Stimulated activated CD8-positive, alpha-beta memory T cell treated with anti-CD3 and anti-CD28 coated beads, Interleukin-15, amount 100 ng/mL, for 24 hours (primary cell): ENCODE results near the gene PSG1.
"Not testable (repeated sequence)": the region's sequence is repeated elsewhere in the genome, so short reads cannot be mapped to it uniquely, and the experiment has no call there.

ENCODE experiments used
- DNase-seq: peaks from one replicate; pipeline ENCODE4 v3.0.0-alpha.2; 2020; ENCODE audit warnings: low read depth

Gene PSG1

GRCh38 chr19:42881279-42881678, 1.8 kb upstream of the PSG1 start:
- DNase-seq = not testable (repeated sequence)

- not testable (repeated sequence) for DNase-seq
These were observed 1.1 kb upstream of the PSG1 start for GRCh38 chr19:42880621-42881020.

- DNase-seq = not testable (repeated sequence)
These were observed 2.9 kb downstream of the PSG1 start for GRCh38 chr19:42876596-42876995.

- not testable (repeated sequence) for DNase-seq
These were observed 3.6 kb downstream of the PSG1 start for GRCh38 chr19:42875881-42876280.

- not testable (repeated sequence) for DNase-seq
These were observed 4.4 kb downstream of the PSG1 start for GRCh38 chr19:42874901-42875813.

- DNase-seq = not testable (repeated sequence)
These were observed 5.4 kb downstream of the PSG1 start for GRCh38 chr19:42874136-42874535.

- DNase-seq = no peak
These were observed 6.9 kb downstream of the PSG1 start for GRCh38 chr19:42872608-42873007.

- no peak for DNase-seq
These were observed 22.0 kb downstream of the PSG1 start for GRCh38 chr19:42857544-42857867.

- not testable (repeated sequence) for DNase-seq
These were observed 22.5 kb downstream of the PSG1 start for GRCh38 chr19:42856866-42857543.

- not testable (repeated sequence) for DNase-seq
These were observed 24.8 kb downstream of the PSG1 start for GRCh38 chr19:42854745-42855144.

- not testable (repeated sequence) for DNase-seq
These were observed 26.3 kb downstream of the PSG1 start for GRCh38 chr19:42853231-42853630.

- not testable (repeated sequence) for DNase-seq
These were observed 26.7 kb downstream of the PSG1 start for GRCh38 chr19:42852821-42853220.

GRCh38 chr19:42851718-42852280, 27.7 kb downstream of the PSG1 start:
- DNase-seq = not testable (repeated sequence)

GRCh38 chr19:42850981-42851717, 28.4 kb downstream of the PSG1 start:
- DNase-seq = no peak

- no peak for DNase-seq
These were observed 32.9 kb downstream of the PSG1 start for GRCh38 chr19:42846597-42846996.

GRCh38 chr19:42843631-42844030, 35.9 kb downstream of the PSG1 start:
- not testable (repeated sequence) for DNase-seq

- not testable (repeated sequence) for DNase-seq
These were observed 46.6 kb downstream of the PSG1 start for GRCh38 chr19:42832746-42833442.

- not testable (repeated sequence) for DNase-seq
These were observed 47.4 kb downstream of the PSG1 start for GRCh38 chr19:42832023-42832680.

GRCh38 chr19:42831221-42832019, 48.1 kb downstream of the PSG1 start:
- DNase-seq = no peak
